GM19043 (cell line): ENCODE data around the gene MNX1.

ENCODE experiments used
- ATAC-seq: cut with Tn5 transposase; IDR thresholded peaks from one replicate; pipeline ENCODE4 v1.9.1; 2021; ENCODE audit warnings: low read depth; ENCODE audit not compliant: unreplicated experiment

The MNX1 gene

GRCh38 chr7:157010588-157011332 lies at the start of gene MNX1:
TSS of gene MNX1 (minus strand) at chr7:157010663. CDS start at chr7:157010350, 313 bp downstream.
- peak; percentile 55 for ATAC-seq

- no peak for ATAC-seq
Measured at GRCh38 chr7:157059534-157059933, 49.1 kb upstream of the MNX1 start.

GRCh38 chr7:157058701-157059100 lies 48.2 kb upstream of the MNX1 start:
- ATAC-seq, result no peak

GRCh38 chr7:157058068-157058467 lies 47.6 kb upstream of the MNX1 start:
- ATAC-seq, result no peak

- ATAC-seq, result no peak
Measured at GRCh38 chr7:157056957-157057902, 46.8 kb upstream of the MNX1 start.

GRCh38 chr7:157056246-157056645 lies 45.8 kb upstream of the MNX1 start:
- no peak for ATAC-seq

- no peak for ATAC-seq
Measured at GRCh38 chr7:157054927-157055326, 44.5 kb upstream of the MNX1 start.

- ATAC-seq, result no peak
Measured at GRCh38 chr7:157053118-157053517, 42.7 kb upstream of the MNX1 start.

GRCh38 chr7:157047148-157047547 lies 36.7 kb upstream of the MNX1 start:
- no peak for ATAC-seq

- no peak for ATAC-seq
Measured at GRCh38 chr7:157046681-157047080, 36.2 kb upstream of the MNX1 start.

- ATAC-seq, result no peak
Measured at GRCh38 chr7:157044943-157045660, 34.6 kb upstream of the MNX1 start.

- ATAC-seq, result no peak
Measured at GRCh38 chr7:157044147-157044687, 33.8 kb upstream of the MNX1 start.

GRCh38 chr7:157043745-157044144 lies 33.3 kb upstream of the MNX1 start:
- ATAC-seq, result no peak

- ATAC-seq, result no peak
Measured at GRCh38 chr7:157041514-157042277, 31.2 kb upstream of the MNX1 start.

- ATAC-seq, result no peak
Measured at GRCh38 chr7:157041004-157041403, 30.5 kb upstream of the MNX1 start.

GRCh38 chr7:157037635-157038034 lies 27.2 kb upstream of the MNX1 start:
- ATAC-seq, result no peak

GRCh38 chr7:157037028-157037427 lies 26.6 kb upstream of the MNX1 start:
- no peak for ATAC-seq

GRCh38 chr7:157035979-157036378 lies 25.5 kb upstream of the MNX1 start:
- no peak for ATAC-seq

GRCh38 chr7:157035302-157035701 lies 24.8 kb upstream of the MNX1 start:
- ATAC-seq, result no peak
